ENCODE data around the gene OR4B1.

The OR4B1 gene

DNA sequence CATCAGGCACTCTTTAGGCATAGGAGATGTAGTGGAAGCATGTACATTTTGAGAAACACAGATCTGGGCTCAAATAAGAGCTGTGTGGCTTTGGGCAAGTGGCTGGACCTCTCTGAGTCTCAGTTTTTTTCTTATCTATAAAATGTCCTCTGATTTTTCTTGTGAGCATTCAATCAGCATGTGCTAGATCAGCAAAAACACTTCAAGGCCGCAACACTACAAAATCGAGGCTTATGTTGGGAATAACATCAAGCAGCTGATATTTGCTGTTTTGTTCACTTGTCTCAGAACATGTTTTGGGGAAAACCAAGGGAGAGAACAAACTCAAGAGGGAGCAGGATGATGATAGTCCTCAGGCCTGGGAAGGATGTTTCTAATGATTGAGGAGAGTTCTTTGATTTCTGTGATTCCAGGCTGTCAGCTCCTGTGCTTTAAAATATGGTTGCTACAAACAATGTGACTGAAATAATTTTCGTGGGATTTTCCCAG, 46.9 kb downstream of the OR4B1 start, which contains the start of gene OR4X1:
Gene OR4X1 (plus strand): TSS at position 439 of the 489 bp plus-strand sequence. CDS start 0 bp downstream, at position 439.
- no peak for DNase-seq

All from central memory CD4-positive, alpha-beta T cell (primary cell).